ENCODE data around the gene C5orf58.

Gene C5orf58

DNA sequence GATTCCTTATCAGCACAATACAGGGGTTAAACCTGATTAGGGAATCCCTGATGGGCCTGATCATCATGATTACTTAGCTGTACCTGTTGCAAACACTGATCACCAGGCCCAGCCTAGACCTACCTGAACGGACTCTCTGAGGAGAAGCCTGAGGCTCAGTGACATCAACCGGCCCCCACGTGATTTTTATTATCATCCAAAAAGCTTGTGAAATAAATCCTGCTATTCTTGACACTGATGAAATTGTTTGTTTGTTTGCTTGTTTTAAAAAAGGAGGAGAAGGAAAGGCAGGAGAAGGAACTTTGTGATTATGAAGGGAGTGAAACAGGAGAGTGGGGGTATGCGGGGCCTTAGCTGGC is 46.7 kb downstream of the C5orf58 start:
- no peaks in the 10 kb centered on the region for H3K27me3 ChIP-seq
- H3K27ac ChIP-seq: peak overlapping the region; percentile 36 to 93 (median 85); a peak in 21 of 22 replicates
- TF ChIP-seq Cebpa-rat (IDR thresholded peaks at IDR 0.05): no peak
- H3K4me2 ChIP-seq: peak overlapping the region; percentile 73 to 97 (median 93)
- H3K4me3 ChIP-seq: peak overlapping the region; percentile 8 to 63 (median 40); a peak in 17 of 20 replicates
- peaks cover 57 to 87% (median 71%) of the 10 kb centered on the region in 11 experiments for H3K36me3 ChIP-seq
- peak overlapping the region; percentile 3 to 83 (median 72); a peak in 21 of 22 replicates for H3K9ac ChIP-seq
- H4K20me1 ChIP-seq: peaks cover 4 to 95% (median 74%) of the 10 kb centered on the region in 11 experiments; a peak in 21 of 22 replicates
- H3K4me1 ChIP-seq: peaks cover 77 to 97% (median 93%) of the 10 kb centered on the region in 10 experiments
- H3K9me3 ChIP-seq (replicated peaks in 1 of 11): peaks cover 0 to 5% (median 0%) of the 10 kb centered on the region in 11 experiments; a peak in 4 of 22 replicates

DNA sequence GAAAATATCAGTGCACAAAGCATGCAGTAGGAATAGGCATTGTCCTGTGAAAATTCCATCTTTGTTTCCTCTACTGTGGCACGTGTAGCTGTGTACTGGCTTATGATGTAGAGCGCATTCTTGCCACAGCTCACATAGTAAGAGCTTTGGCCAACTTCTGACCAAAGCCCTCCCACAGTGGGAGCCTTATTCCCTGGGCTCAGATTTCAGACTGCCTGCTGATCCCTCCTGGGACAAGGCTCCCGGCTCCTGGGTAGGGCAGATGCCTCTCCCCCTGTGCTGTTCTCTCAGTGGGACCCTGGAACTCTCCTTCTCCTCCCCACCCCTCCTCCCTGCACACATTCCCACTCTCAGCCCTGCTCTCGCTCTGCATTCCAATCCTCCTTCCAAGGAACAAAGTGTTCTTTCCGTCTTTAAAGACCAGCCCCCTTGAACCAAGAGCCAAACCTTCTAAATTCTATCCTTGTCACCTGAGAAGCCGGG is 47.3 kb downstream of the C5orf58 start:
- peaks cover 57 to 87% (median 71%) of the 10 kb centered on the region in 11 experiments for H3K36me3 ChIP-seq
- peaks cover 0 to 11% (median 0%) of the 10 kb centered on the region in 11 experiments; a peak in 8 of 22 replicates for H3K9me3 ChIP-seq (replicated peaks in 1 of 11)
- H3K27me3 ChIP-seq: no peaks in the 10 kb centered on the region
- H3K27ac ChIP-seq: peak overlapping the region in 10 of 11 experiments; percentile 61 to 93 (median 86); a peak in 19 of 22 replicates
- peaks cover 78 to 97% (median 95%) of the 10 kb centered on the region in 10 experiments for H3K4me1 ChIP-seq
- H3K4me3 ChIP-seq: peak overlapping the region in 8 of 10 experiments; percentile 24 to 63 (median 45); a peak in 11 of 20 replicates
- peak overlapping the region; percentile 3 to 83 (median 72); a peak in 21 of 22 replicates for H3K9ac ChIP-seq
- no peak for TF ChIP-seq Cebpa-rat (IDR thresholded peaks at IDR 0.05)
- peaks cover 4 to 96% (median 71%) of the 10 kb centered on the region in 11 experiments; a peak in 21 of 22 replicates for H4K20me1 ChIP-seq
- H3K4me2 ChIP-seq: peak overlapping the region; percentile 73 to 97 (median 93)

DNA sequence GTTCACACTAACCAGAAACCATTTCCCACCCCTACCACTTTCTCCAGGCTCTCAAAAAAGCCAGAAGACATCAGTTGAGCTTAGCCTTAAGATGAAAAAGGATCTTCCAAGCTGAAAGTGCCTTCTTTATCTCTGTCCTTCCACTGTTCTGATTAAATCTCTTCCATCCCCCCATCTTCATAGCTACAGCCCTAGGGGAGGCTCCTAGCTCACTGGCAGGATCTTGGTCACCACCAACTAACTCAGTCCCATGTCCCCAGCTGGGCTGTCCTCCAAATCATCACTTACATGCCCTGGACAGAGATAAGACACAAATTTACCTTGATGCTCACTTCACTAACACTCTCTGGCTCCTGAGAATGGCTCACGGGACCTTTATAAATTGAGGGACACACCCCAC is 50.5 kb downstream of the C5orf58 start:
- TF ChIP-seq Cebpa-rat (IDR thresholded peaks at IDR 0.05): no peak
- Histone ChIP-seq H3K36me3 (peaks cover 72 to 84% (median 80%) of the 10 kb centered on the region in 11 experiments), H3K9ac (peak overlapping the region in 1 of 11 experiments; percentile 0; a peak in 2 of 22 replicates), H3K4me2 (peak overlapping the region in 8 of 11 experiments; percentile 13 to 97 (median 91); a peak in 16 of 22 replicates), H3K4me3 (no peak overlapping the region), H3K27me3 (no peaks in the 10 kb centered on the region), H3K4me1 (peaks cover 79 to 99% (median 96%) of the 10 kb centered on the region in 10 experiments), H4K20me1 (peaks cover 0 to 98% (median 43%) of the 10 kb centered on the region in 11 experiments; a peak in 19 of 22 replicates), H3K27ac (peak overlapping the region in 7 of 11 experiments; percentile 3 to 41 (median 21); a peak in 10 of 22 replicates), H3K9me3 (replicated peaks in 1 of 11) (peaks cover 0 to 30% (median 9%) of the 10 kb centered on the region in 11 experiments; a peak in 11 of 22 replicates)

- no peak for TF ChIP-seq Cebpa-rat (IDR thresholded peaks at IDR 0.05)
- Histone ChIP-seq H3K4me2 (peak overlapping the region in 6 of 11 experiments; percentile 84 to 97 (median 94); a peak in 10 of 22 replicates), H3K36me3 (peaks cover 82 to 93% (median 90%) of the 10 kb centered on the region in 11 experiments), H3K27ac (peak overlapping the region in 1 of 11 experiments; percentile 86; a peak in 2 of 22 replicates), H3K4me3 (no peak overlapping the region), H4K20me1 (peaks cover under 1 to 99% (median 50%) of the 10 kb centered on the region in 11 experiments; a peak in 20 of 22 replicates), H3K9me3 (replicated peaks in 1 of 11) (peaks cover 0 to 30% (median 9%) of the 10 kb centered on the region in 11 experiments; a peak in 11 of 22 replicates), H3K9ac (no peak overlapping the region), H3K27me3 (no peaks in the 10 kb centered on the region), H3K4me1 (peaks cover 82 to 100% (median 98%) of the 10 kb centered on the region in 10 experiments)
These were observed 51.4 kb downstream of the C5orf58 start for GRCh38 chr5:170284231-170284630.

DNA sequence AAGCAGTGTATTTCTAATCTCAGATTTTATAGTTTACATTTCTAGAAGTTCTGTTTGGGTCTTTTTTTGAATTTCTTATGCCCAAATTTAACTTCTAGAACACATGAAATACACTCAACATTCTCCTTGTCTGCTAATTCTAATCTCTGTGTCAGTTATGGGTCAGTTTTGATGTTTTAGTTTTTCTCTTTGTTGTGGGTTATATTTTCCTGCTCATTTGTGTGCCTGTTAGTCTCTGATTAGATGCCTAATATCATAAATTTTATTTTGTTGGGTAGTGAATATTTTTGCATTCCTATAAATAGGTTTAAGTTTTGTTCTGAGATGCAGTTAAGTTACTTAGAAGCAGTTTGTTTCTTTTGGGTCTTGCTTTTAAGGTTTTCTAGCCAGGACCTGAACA is 52.4 kb downstream of the C5orf58 start:
- no peak overlapping the region; a peak in 2 of 20 replicates for H3K4me3 ChIP-seq
- peaks cover 82 to 100% (median 98%) of the 10 kb centered on the region in 10 experiments for H3K4me1 ChIP-seq
- peaks cover 91 to 98% (median 94%) of the 10 kb centered on the region in 11 experiments for H3K36me3 ChIP-seq
- peak overlapping the region in 10 of 11 experiments; percentile 49 to 95 (median 62); a peak in 20 of 22 replicates for H3K4me2 ChIP-seq
- TF ChIP-seq Cebpa-rat (IDR thresholded peaks at IDR 0.05): no peak
- peak overlapping the region in 9 of 11 experiments; percentile 16 to 86 (median 80); a peak in 11 of 22 replicates for H3K27ac ChIP-seq
- peaks cover 3 to 99% (median 51%) of the 10 kb centered on the region in 11 experiments; a peak in 21 of 22 replicates for H4K20me1 ChIP-seq
- peaks cover 0 to 30% (median 9%) of the 10 kb centered on the region in 11 experiments; a peak in 11 of 22 replicates for H3K9me3 ChIP-seq (replicated peaks in 1 of 11)
- no peak overlapping the region; a peak in 1 of 22 replicates for H3K9ac ChIP-seq
- no peaks in the 10 kb centered on the region for H3K27me3 ChIP-seq

- H3K27me3 ChIP-seq: no peaks in the 10 kb centered on the region
- H3K36me3 ChIP-seq: peaks cover 91 to 98% (median 95%) of the 10 kb centered on the region in 11 experiments
- H3K4me3 ChIP-seq: peak overlapping the region in 3 of 10 experiments; percentile 3 to 39 (median 5); a peak in 3 of 20 replicates
- H3K4me1 ChIP-seq: peaks cover 80 to 100% (median 98%) of the 10 kb centered on the region in 10 experiments
- H3K27ac ChIP-seq: peak overlapping the region in 10 of 11 experiments; percentile 37 to 86 (median 79); a peak in 17 of 22 replicates
- peaks cover 0 to 30% (median 9%) of the 10 kb centered on the region in 11 experiments; a peak in 11 of 22 replicates for H3K9me3 ChIP-seq (replicated peaks in 1 of 11)
- peak overlapping the region; percentile 49 to 95 (median 62) for H3K4me2 ChIP-seq
- H4K20me1 ChIP-seq: peaks cover 7 to 99% (median 58%) of the 10 kb centered on the region in 11 experiments; a peak in 21 of 22 replicates
- peak overlapping the region in 3 of 11 experiments; percentile 34 to 54 (median 47); a peak in 3 of 22 replicates for H3K9ac ChIP-seq
- no peak for TF ChIP-seq Cebpa-rat (IDR thresholded peaks at IDR 0.05)
These were observed 53.7 kb downstream of the C5orf58 start for GRCh38 chr5:170286386-170286925.

- TF ChIP-seq Cebpa-rat (IDR thresholded peaks at IDR 0.05): peak in 5 of 11 experiments; percentile 37 to 77 (median 53); a peak in 9 of 22 replicates
- peaks cover 91 to 98% (median 95%) of the 10 kb centered on the region in 11 experiments for H3K36me3 ChIP-seq
These were observed 54.7 kb downstream of the C5orf58 start for GRCh38 chr5:170287532-170287931.

DNA sequence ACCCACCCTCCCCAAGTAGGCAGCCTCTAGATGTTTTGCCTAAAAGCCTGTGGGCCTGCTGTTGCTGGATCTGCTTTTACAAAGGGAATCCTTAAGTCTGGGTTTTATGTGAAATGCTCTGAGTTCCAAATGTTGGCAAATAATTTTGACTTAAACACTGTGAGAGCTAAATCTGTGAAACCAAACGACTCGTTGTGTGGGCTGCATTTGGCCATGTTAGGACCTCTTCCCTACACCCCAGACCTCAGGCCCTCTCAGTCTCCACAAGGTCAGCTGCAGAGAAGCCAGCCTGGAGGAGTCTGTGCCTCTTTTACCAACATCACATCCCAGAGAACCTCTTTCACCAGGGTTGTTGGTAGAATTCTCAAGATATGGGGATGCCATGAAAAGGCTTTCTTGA is 55.4 kb downstream of the C5orf58 start:
- Histone ChIP-seq H3K36me3 (peaks cover 91 to 98% (median 95%) of the 10 kb centered on the region in 11 experiments), H3K4me2 (peak overlapping the region; percentile 42 to 98 (median 83)), H4K20me1 (peaks cover 24 to 99% (median 58%) of the 10 kb centered on the region in 11 experiments), H3K27ac (peak overlapping the region in 10 of 11 experiments; percentile 49 to 86 (median 79); a peak in 18 of 22 replicates), H3K27me3 (no peaks in the 10 kb centered on the region), H3K9ac (peak overlapping the region in 9 of 11 experiments; percentile 31 to 72 (median 62); a peak in 14 of 22 replicates), H3K4me3 (peak overlapping the region in 5 of 10 experiments; percentile 2 to 41 (median 21); a peak in 5 of 20 replicates), H3K4me1 (peaks cover 85 to 100% (median 98%) of the 10 kb centered on the region in 10 experiments), H3K9me3 (replicated peaks in 1 of 11) (peaks cover 0 to 30% (median 9%) of the 10 kb centered on the region in 11 experiments; a peak in 11 of 22 replicates)
- TF ChIP-seq Cebpa-rat (IDR thresholded peaks at IDR 0.05): no peak

More at GRCh38 chr5:170287532-170287931, 54.7 kb downstream of the C5orf58 start:
- Histone ChIP-seq H3K4me2 (peak overlapping the region; percentile 49 to 95 (median 62); a peak in 21 of 22 replicates), H3K4me3 (peak overlapping the region in 1 of 10 experiments; percentile 39; a peak in 3 of 20 replicates), H3K4me1 (peaks cover 82 to 100% (median 98%) of the 10 kb centered on the region in 10 experiments), H4K20me1 (peaks cover 18 to 99% (median 58%) of the 10 kb centered on the region in 11 experiments), H3K27me3 (no peaks in the 10 kb centered on the region), H3K9ac (peak overlapping the region in 8 of 11 experiments; percentile 36 to 72 (median 59); a peak in 11 of 22 replicates), H3K9me3 (replicated peaks in 1 of 11) (peaks cover 0 to 30% (median 9%) of the 10 kb centered on the region in 11 experiments; a peak in 11 of 22 replicates), H3K27ac (peak overlapping the region in 10 of 11 experiments; percentile 37 to 86 (median 79); a peak in 20 of 22 replicates)

Data from BLaER1 treated with 17β-estradiol and CSF1 and Interleukin-3, amounts not matched to agents 10 nM and 100 nM (cell line).